ENCODE results near the gene NOG. TPM values are rescaled to one million over a fixed set of nuclear protein-coding genes. Genes with fewer than 3 reads are reported as not detected.

Gene NOG
- polyA plus RNA-seq, 3 donors = 1.1 to 1.9 (median 1.5) TPM

DNA sequence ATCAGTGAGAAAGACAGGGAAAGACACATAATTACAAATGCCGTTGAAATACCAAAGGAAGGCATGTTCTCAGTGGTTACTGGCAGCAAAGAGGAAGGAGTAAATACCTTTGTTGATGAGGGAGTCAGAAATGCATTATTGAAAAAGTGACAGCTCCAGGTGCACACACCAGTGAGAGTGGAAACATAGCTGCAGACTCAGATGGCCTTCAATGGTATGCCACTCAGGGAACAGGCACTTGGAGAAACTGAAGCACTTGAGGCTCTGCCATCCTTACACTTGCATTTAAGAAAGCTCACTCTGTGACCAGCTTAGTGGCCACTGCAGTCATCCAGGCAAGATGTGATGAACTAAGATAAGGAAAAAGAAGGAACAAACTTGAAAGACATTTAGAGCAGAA is 29.9 kb downstream of the NOG start:
- no peak for DNase-seq (ENCODE audit: extremely low read depth in 1 of 11, low read depth in 9 of 11, low spot score in 4 of 11)

DNA sequence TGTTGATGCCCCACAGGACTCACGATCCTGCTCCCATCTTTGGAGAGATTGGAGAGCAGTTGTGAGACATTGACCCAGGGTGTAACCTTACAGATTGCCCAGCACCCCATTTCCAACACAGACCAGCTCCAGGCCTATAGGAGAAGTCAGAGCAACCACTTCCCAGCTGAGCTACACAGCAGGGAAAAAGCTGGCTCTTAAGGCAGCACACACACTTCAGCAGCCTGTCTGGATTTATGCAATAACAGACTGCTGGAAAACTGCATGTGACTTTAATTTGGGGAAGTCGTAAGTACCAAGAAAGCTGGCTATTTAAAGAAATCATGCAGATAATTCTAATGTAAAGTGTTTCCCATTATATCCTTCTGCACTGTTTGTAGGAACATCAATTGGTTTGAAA is 30.8 kb downstream of the NOG start:
- DNase-seq (ENCODE audit: extremely low read depth in 1 of 11, low read depth in 9 of 11, low spot score in 4 of 11) = no peak

DNA sequence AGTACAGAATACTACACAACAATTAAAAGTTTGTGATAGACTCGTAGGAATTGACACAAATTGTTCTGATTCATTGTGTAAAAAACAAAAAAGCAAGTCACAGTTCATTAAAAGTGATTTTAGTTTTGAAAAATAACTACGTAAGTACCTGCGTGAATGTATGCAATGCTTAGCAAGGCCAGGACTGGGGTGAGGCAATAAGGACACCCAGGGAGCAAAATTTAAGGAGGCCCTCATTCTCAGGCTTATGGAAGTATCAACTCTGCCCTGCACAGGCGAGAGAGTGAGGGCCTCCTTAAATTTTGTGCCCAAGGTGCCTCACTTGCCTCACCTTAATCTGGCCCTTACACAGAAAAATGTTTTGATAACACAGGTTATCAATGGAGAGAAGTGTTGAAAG is 31.4 kb downstream of the NOG start:
- no peak for DNase-seq (ENCODE audit: extremely low read depth in 1 of 11, low read depth in 9 of 11, low spot score in 4 of 11)

DNA sequence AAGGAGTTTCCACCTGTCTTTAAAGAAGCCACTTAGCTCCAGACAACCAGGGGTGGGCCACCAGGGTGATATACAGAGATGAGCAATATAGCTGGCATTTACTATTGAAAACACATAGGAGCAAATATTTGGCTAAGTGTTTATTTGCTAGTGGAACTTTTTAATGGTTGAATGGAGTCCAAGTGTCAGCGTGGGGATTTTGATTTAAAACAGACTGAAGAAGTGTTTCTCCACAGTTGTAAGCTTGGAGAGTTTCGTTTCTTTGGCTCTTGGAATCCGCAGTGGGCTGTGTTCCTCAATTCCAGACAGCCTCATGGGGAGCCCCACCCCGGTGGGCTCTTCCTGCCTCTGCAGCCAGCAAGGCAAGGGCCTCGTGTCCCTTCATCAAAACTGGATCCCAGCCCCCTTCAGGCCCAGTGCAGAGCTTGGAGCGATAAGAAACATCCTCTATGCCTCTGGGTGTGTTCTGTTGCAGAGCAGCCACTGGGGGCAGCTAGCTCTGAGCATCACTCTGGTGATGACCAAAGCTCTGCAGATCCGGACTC is 36.1 kb downstream of the NOG start:
- DNase-seq (ENCODE audit: extremely low read depth in 1 of 11, low read depth in 9 of 11, low spot score in 4 of 11) = peak in 3 of 11 donors; percentile 7 to 9 (median 8)

DNA sequence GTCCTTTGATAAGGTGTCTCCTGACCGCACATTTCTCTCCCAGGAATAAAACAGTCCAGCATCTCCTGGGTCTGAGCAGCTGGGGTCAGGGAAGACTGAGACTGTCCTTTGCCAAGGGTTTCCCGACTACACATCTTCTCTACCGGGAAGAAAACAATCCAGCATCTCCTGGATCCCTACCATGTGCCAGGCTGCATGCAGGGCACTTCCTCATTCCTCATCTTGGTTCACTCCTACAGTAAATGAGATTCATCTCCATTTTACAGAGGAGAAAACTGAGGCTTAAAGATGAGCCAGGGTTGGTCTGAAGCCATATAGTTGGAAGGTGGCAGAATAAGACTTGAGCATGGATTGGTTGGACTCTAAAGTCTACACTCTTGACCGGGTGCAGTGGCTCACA is 36.7 kb downstream of the NOG start:
- DNase-seq (ENCODE audit: extremely low read depth in 1 of 11, low read depth in 9 of 11, low spot score in 4 of 11) = no peak

DNA sequence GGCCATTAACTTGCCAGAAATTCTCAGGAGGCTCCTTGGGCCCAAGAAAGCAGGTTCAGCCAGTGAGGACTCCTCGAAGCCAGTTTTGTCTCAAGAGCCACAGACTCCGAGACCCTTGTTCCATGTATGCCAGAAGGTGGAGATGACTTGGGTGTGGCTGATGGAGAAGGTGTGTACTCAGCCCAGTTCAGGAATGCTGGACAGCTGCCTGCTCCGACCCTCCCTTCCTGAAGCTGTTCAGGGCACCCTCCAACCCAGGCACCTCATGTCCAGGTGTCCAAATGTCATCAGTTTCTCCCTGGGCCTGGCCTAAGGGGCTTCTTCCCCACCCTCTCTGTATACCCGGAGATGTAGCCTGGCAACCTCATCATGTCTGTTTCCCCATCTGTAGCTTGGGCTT is 40.2 kb downstream of the NOG start:
- DNase-seq (ENCODE audit: extremely low read depth in 1 of 11, low read depth in 9 of 11, low spot score in 4 of 11) = no peak

DNA sequence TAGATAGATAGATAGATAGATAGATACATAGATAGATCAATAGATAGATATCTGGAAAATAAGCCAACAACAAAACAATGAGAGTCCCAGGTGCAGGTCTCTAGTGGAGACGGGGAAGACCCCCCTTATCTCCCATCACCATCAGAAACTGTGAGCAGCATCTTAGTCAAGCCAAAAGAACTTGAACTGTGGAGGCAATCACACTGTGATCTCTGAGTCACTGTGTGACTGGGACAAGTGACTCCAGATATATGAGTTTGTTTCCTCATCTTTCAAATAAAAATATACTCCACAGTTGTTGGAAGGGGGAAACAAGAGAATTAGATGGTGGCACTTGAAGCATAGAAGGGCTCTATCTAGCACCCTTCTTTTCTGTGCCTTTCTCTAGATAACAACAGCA is 42.1 kb downstream of the NOG start:
- DNase-seq (ENCODE audit: extremely low read depth in 1 of 11, low read depth in 9 of 11, low spot score in 4 of 11) = no peak

DNA sequence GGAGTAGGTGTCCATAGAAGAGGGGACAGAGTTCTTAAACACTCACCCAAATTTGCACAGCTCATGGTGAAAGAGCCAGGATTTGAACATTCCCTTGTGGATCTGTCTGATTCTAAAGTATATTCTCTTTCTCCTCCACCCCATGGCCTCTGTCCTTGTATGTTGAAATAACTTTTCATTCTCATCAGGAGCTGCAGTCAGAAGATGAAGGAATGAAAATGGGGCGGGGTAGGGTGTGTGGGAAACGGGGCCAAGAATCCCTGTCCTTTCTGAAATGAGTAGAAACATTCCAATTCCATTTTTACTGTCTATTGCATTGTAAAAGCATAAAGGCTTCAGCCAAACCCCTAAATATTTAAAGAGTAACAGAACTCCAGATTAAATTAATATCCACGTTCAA is 42.8 kb downstream of the NOG start:
- DNase-seq (ENCODE audit: extremely low read depth in 1 of 11, low read depth in 9 of 11, low spot score in 4 of 11) = no peak

DNA sequence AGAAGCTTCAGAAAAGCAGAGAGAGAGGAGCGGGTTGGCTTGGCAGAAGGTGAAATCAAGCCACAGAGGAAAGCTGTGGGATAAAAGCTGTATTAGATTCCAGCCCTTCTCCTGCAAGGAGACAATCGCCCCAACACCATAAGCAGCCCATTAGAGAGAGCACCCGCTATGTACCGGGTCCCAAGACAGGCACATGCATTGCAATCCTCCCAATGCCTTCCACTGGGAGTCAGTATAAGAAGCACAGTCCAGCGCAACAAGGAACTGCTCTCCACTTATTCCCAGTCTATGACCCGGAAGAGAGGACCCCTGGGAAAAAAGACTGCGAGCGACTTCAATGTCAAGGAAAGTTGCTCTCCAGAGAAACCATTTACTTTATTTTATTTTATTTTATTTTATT is 43.8 kb downstream of the NOG start:
- DNase-seq (ENCODE audit: extremely low read depth in 1 of 11, low read depth in 9 of 11, low spot score in 4 of 11) = no peak

DNA sequence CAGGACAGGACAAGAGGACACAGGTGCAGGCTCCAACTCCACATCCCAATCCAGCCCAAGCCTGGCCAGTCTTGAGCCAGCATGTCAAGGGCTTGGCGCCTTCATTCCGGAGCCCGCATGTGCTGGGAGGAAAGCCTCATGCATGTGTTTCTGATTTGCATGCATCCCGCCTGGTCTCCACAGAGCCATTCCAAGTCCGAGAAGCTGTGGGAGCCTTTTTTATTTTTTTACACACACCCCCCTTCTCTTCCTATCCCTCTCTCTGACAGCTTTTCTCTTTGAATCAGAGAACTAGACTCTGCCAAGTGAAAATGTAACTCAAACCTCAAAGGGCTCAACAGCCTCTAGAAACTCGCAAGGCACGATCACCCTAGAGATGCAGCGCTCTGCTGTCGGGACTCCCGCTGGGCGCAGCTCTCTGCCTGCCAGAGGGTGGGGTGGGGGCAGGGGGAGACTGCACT is 45.1 kb downstream of the NOG start:
- DNase-seq (ENCODE audit: extremely low read depth in 1 of 11, low read depth in 9 of 11, low spot score in 4 of 11) = no peak

DNA sequence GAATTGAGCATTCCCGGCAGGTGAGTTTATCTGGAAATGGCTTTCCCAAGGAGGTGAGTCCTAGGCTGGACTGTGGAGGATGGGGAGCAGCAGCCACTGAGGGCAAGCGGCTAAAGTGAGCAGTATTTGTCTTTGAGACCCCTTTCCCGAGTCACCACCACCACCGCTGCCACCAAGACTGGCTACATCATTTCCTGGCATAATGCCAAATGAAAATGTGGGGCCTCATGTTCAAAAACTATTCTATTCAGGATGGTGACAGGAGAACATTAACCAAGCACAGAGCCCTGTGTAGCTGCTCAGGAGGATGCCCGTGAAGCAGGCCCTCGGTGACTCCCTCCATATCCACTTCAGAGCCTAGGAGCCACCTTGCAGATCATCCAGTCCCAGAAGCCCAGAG is 46.0 kb downstream of the NOG start:
- no peak for DNase-seq (ENCODE audit: extremely low read depth in 1 of 11, low read depth in 9 of 11, low spot score in 4 of 11)

DNA sequence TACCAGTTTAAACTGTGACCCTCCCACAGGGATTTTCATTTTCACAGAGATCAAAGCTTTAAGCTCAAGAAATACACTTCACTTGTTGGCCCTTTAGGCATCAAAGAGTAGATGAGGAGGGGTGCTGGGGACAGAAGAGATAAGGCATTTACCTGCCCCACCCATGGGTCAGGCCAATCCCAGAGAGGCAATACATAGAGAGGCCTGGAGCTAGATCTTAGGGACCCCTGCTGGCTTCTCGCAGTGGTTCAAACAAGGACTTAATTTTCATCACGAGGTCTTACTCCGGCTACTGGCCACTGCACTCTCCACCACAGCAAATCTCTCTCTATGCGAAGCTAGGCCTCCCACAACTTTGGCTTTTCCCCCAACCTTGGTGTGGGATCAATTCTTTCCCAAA is 46.6 kb downstream of the NOG start:
- no peak for DNase-seq (ENCODE audit: extremely low read depth in 1 of 11, low read depth in 9 of 11, low spot score in 4 of 11)

DNA sequence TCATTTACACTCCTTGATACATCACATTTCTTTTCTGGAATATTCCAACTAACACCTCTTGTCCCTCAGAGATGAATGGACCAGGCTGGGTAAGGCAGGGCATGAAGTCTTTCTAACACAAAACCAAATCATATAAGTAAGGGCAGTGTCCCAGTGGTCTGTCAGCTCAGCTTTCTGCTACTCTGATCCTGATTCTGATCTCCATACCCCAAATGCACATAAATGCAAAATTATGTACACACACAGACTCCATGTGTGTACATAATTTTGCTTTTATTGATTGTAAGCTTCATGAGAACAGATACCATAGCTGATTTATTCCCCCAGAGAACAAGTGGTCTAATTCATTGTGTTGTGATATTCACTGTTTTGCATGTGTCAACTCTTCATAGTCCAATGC is 47.9 kb downstream of the NOG start:
- DNase-seq (ENCODE audit: extremely low read depth in 1 of 11, low read depth in 9 of 11, low spot score in 4 of 11) = no peak

DNA sequence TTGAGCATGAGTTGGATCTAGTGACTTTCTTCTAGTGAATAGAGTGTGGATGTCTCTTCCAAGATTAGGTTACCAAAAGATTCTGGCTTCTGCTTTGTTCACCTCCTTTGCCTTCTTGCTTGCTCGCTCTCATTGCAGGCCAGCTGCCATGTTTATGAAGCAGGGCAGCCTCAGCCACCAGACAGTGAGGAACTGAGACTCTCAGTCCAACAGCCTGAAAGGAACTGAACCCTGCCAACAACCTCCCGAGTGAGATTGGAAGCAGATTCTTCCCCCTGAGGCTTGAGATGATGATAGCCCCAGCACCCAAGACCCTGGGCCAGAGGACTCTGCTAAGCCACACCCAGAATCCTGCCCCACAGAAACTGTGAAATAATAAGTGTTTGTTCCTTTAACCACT is 48.4 kb downstream of the NOG start:
- no peak for DNase-seq (ENCODE audit: extremely low read depth in 1 of 11, low read depth in 9 of 11, low spot score in 4 of 11)

DNA sequence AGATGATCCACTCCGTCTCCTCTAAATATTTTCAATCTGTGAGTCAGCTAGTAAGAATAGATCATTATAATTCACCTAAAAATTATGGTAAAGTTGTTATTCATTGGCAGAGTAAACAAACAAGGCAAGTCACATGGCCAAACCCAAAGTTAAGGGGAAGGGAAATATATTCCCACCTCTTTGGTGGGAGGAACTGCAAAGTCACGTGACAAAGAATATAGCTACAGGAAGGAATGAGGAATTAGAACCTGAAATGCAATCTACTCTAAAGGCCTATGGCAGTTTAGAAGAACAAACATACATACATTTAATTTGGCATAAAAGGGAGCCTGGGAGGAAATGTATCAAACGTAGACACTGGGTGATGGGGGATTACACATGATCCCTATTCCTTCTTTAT is 48.9 kb downstream of the NOG start:
- DNase-seq (ENCODE audit: extremely low read depth in 1 of 11, low read depth in 9 of 11, low spot score in 4 of 11) = no peak

Other genes starting within 250 kb of the NOG start
- 1 to 10 TPM in 2 of 3 donors, under 1 TPM in 1; 0.70 to 2.2 (median 1.3) TPM for gene C17orf67, start 240.2 kb downstream of the NOG start, polyA plus RNA-seq (ENCODE audit: insufficient read length in 3 of 3)
- 1 to 10 TPM; 3.1 to 6.3 (median 4.9) TPM for gene DGKE, start 240.5 kb downstream of the NOG start, polyA plus RNA-seq (ENCODE audit: insufficient read length in 3 of 3)